Spleen (tissue), 11 donors: ENCODE results near the gene ARHGAP10. TPM values are rescaled to one million over a fixed set of nuclear protein-coding genes. Genes with fewer than 3 reads are reported as not detected.

Source experiments
- DNase-seq: peaks from one replicate; pipeline ENCODE4 v3.0.0-alpha.2; 2020
- H3K27ac ChIP-seq, 8 donors: fragments of 200-600 bp; sonication (generic) in 7 of 8; 1 replicate in 4 of 8; 2 replicates in 4 of 8; pipeline versions ENCODE4 v1.5.0 to v1.8.0; 2016 to 2021; ENCODE audit warnings: inconsistent platforms in 4 of 8, mild to moderate bottlenecking in 4 of 8, moderate library complexity in 1 of 8
- H3K27me3 ChIP-seq, 7 donors: fragments of 200-600 bp; sonication (generic) in 6 of 7; replicated peaks in 1 of 7; 1 replicate in 4 of 7; 2 replicates in 3 of 7; pipeline versions ENCODE4 v1.5.0 to v1.8.0; 2016 to 2021; ENCODE audit warnings: inconsistent platforms in 3 of 7, mild to moderate bottlenecking in 1 of 7
- H3K36me3 ChIP-seq, 6 donors: fragments of 200-600 bp; sonication (generic) in 5 of 6; 1 replicate in 4 of 6; 2 replicates in 2 of 6; pipeline versions ENCODE4 v1.5.0 to v1.8.0; 2016 to 2021; ENCODE audit warnings: inconsistent platforms in 2 of 6
- H3K4me1 ChIP-seq, 6 donors: fragments of 200-600 bp; sonication (generic) in 5 of 6; 1 replicate in 3 of 6; 2 replicates in 3 of 6; pipeline versions ENCODE4 v1.5.0 to v1.8.0; 2016 to 2021; ENCODE audit warnings: inconsistent platforms in 3 of 6
- H3K4me3 ChIP-seq, 8 donors: fragments of 200-600 bp; sonication (generic) in 7 of 8; 1 replicate in 4 of 8; 2 replicates in 4 of 8; pipeline versions ENCODE4 v1.5.0 to v1.8.0; 2016 to 2021; ENCODE audit warnings: inconsistent platforms in 4 of 8, mild to moderate bottlenecking in 4 of 8, moderate library complexity in 2 of 8
- H3K9me3 ChIP-seq, 8 donors: fragments of 200-600 bp; sonication (generic) in 7 of 8; 1 replicate in 4 of 8; 2 replicates in 4 of 8; pipeline versions ENCODE4 v1.5.0 to v1.8.0; 2016 to 2021; ENCODE audit warnings: inconsistent platforms in 4 of 8
- CTCF ChIP-seq, 11 experiments: fragments of 200-600 bp in 7 of 11; fragments of 450-650 bp in 4 of 11; sonication (generic) in 4 of 11; IDR thresholded peaks in 8 of 11; conservative IDR thresholded peaks in 3 of 11; 1 replicate in 7 of 11; 2 replicates in 4 of 11; pipeline versions ENCODE4 v1.4.0 to v1.8.0; 2016 to 2021; ENCODE audit warnings: antibody characterized with exemption in 11 of 11, inconsistent platforms in 4 of 11, mild to moderate bottlenecking in 1 of 11
- POLR2A ChIP-seq, 3 donors: fragments of 450-650 bp; IDR thresholded peaks; one replicate each; pipeline ENCODE4 v1.5.1; 2017; ENCODE audit warnings: antibody characterized with exemption in 3 of 3, mild to moderate bottlenecking in 1 of 3
- POLR2AphosphoS5 ChIP-seq, 3 donors: sonication (generic); formaldehyde crosslinking; IDR thresholded peaks; one replicate each; pipeline ENCODE4 v1.5.1; 2017; ENCODE audit warnings: antibody characterized with exemption in 3 of 3
- WGBS, 5 donors: extraction: QIAGEN DNeasy Blood & Tissue Kit in 3 of 5; methylation state at CpG; one replicate each; pipeline versions ENCODE4 v1.1.5 to v1.1.7; 2013 to 2018; 5-methylcytosine and 5-hydroxymethylcytosine counted together
- intact Hi-C: fragments of 100-400 bp; cut with DNase I; formaldehyde crosslinking; loops from one replicate; pipeline ENCODE4 v1.15.0; 2023; ENCODE audit warnings: low total_unique reads
- polyA plus RNA-seq, 3 donors: library from polyadenylated mRNA; stranded (reverse); fragments of 200-250 nt; gene quantifications; one replicate each; pipeline ENCODE4 v1.2.1, GENCODE V29; 2013
- total RNA-seq, 7 donors: library from RNA; depleted of rRNA in 3 of 7; stranded (reverse); fragments of >200 nt in 3 of 7; fragmentation: NEBNext Ultra II Directional in 4 of 7; extraction: Animal tissue kit (Norgen Biotek cat#: 25700) in 4 of 7; gene quantifications; one replicate each; pipeline versions ENCODE4 v1.1.0 to v1.2.1, GENCODE V29; 2016 to 2021
- donor health status: healthy with polysubstance abuse.
- donor health status: DM: no; HTN: no; CAD: no; lungs with moderate emphysema.
- donor health status: DM: no; HTN: no; CAD: no.
- donor health status: Bipolar disorder and iron deficiency.
- donor health status: healthy.
- donor health status: DM: no; HTN: no; CAD: no.
- donor health status: DM: yes; HTN: yes; CAD: no.

The ARHGAP10 gene
- total and polyA plus RNA-seq, 10 donors = 4.0 to 35.5 (median 13.3) TPM

GRCh38 chr4:147891476-147892115 lies 159.7 kb downstream of the ARHGAP10 start:
- Histone ChIP-seq H3K27ac (no peak overlapping the region), H3K27me3 (no peaks in the 10 kb centered on the region), H3K4me3 (no peak overlapping the region), H3K9me3 (peaks cover 3 to 29% (median 23%) of the 10 kb centered on the region in 8 donors), H3K36me3 (peaks cover 0 to 14% (median 0%) of the 10 kb centered on the region in 6 donors), H3K4me1 (peaks cover 0 to 8% (median 0%) of the 10 kb centered on the region in 6 donors)
- intact Hi-C loops = no loop called here
- TF ChIP-seq POLR2AphosphoS5 (IDR thresholded peaks at IDR 0.05) (no peak), POLR2A (IDR thresholded peaks at IDR 0.05) (no peak), CTCF (IDR thresholded peaks at IDR 0.05 in 8 of 11, conservative IDR thresholded peaks at IDR 0.05 in 3 of 11) (no peak)
- 67 to 77% (median 73%) methylated on average over 6 of the region's 6 CpGs for WGBS, 5 donors
- DNase-seq = no peak

- DNase-seq = no peak
- Histone ChIP-seq H3K9me3 (peaks cover 3 to 27% (median 21%) of the 10 kb centered on the region in 8 donors), H3K4me3 (no peak overlapping the region), H3K36me3 (peaks cover 0 to 18% (median 0%) of the 10 kb centered on the region in 6 donors), H3K27me3 (no peaks in the 10 kb centered on the region), H3K27ac (no peak overlapping the region), H3K4me1 (no peaks in the 10 kb centered on the region)
- 66 to 88% (median 69%) methylated on average over 2 of the region's 2 CpGs for WGBS, 5 donors
- intact Hi-C loops = no loop called here
- TF ChIP-seq CTCF (IDR thresholded peaks at IDR 0.05 in 8 of 11, conservative IDR thresholded peaks at IDR 0.05 in 3 of 11) = no peak
- TF ChIP-seq POLR2A (IDR thresholded peaks at IDR 0.05) = no peak
- TF ChIP-seq POLR2AphosphoS5 (IDR thresholded peaks at IDR 0.05) = no peak
Measured at GRCh38 chr4:147899512-147899911, 167.6 kb downstream of the ARHGAP10 start.

- peaks cover 0 to 15% (median 10%) of the 10 kb centered on the region in 8 donors for H3K9me3 ChIP-seq
- no peak overlapping the region for H3K4me3 ChIP-seq
- no peak overlapping the region for H3K27ac ChIP-seq
- H3K36me3 ChIP-seq = peaks cover 0 to 18% (median 0%) of the 10 kb centered on the region in 6 donors
- no peaks in the 10 kb centered on the region for H3K4me1 ChIP-seq
- 41 to 46% (median 43%) methylated on average over 2 of the region's 2 CpGs for WGBS, 5 donors
- H3K27me3 ChIP-seq = no peaks in the 10 kb centered on the region
- no peak for DNase-seq
- intact Hi-C loops = no loop called here
- no peak for TF ChIP-seq CTCF (IDR thresholded peaks at IDR 0.05 in 8 of 11, conservative IDR thresholded peaks at IDR 0.05 in 3 of 11)
- no peak for TF ChIP-seq POLR2A (IDR thresholded peaks at IDR 0.05)
- no peak for TF ChIP-seq POLR2AphosphoS5 (IDR thresholded peaks at IDR 0.05)
Measured at GRCh38 chr4:147901388-147901787, 169.5 kb downstream of the ARHGAP10 start.

- H3K4me1 ChIP-seq = no peaks in the 10 kb centered on the region
- TF ChIP-seq POLR2AphosphoS5 (IDR thresholded peaks at IDR 0.05) = no peak
- no peak for TF ChIP-seq CTCF (IDR thresholded peaks at IDR 0.05 in 8 of 11, conservative IDR thresholded peaks at IDR 0.05 in 3 of 11)
- no peak for TF ChIP-seq POLR2A (IDR thresholded peaks at IDR 0.05)
- H3K27ac ChIP-seq = no peak overlapping the region
- intact Hi-C loops = no loop called here
- 74 to 95% (median 94%) methylated on average over 2 of the region's 2 CpGs for WGBS, 5 donors
- DNase-seq = no peak
- no peaks in the 10 kb centered on the region for H3K27me3 ChIP-seq
- no peak overlapping the region for H3K4me3 ChIP-seq
- H3K9me3 ChIP-seq = peaks cover 0 to 15% (median 10%) of the 10 kb centered on the region in 8 donors
- peaks cover 0 to 18% (median 0%) of the 10 kb centered on the region in 6 donors for H3K36me3 ChIP-seq
Measured at GRCh38 chr4:147901916-147902315, 170.0 kb downstream of the ARHGAP10 start.
